ENCODE data around the gene CASZ1.

Gene CASZ1

DNA sequence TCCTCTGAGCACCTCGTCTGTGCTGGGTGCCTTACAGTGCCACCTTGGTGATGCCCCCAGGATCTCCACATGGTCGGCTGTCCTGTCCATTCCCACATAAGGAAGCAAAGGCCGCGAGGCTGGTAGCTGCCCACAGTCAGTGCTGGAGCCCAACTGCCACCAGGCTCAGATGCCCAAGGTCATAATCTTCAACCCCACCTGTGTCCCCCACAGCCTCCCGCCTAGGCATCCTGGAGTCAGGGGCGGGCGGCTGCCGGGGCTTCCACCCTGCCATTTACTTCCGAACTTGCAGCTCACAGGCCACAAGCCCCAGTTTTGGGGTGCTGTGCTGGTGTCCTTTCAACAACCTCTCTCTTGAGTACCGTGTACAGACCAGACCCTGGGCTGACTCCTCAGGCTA is 126.3 kb downstream of the CASZ1 start:
- no peak for TF ChIP-seq CTCF (IDR thresholded peaks at IDR 0.05)
- peaks cover 3% of the 10 kb centered on the region for H3K27me3 Mint-ChIP-seq (ENCODE audit: low read depth, poor library complexity)
- H3K4me3 Mint-ChIP-seq: peak overlapping the region; percentile 69
- H3K9me3 Mint-ChIP-seq: no peaks in the 10 kb centered on the region
- H3K27ac Mint-ChIP-seq: peak overlapping the region; percentile 36
- no peak for DNase-seq
- H3K4me1 Mint-ChIP-seq: peaks cover 97% of the 10 kb centered on the region
- no peaks in the 10 kb centered on the region for H3K36me3 Mint-ChIP-seq (ENCODE audit: low read depth)

DNA sequence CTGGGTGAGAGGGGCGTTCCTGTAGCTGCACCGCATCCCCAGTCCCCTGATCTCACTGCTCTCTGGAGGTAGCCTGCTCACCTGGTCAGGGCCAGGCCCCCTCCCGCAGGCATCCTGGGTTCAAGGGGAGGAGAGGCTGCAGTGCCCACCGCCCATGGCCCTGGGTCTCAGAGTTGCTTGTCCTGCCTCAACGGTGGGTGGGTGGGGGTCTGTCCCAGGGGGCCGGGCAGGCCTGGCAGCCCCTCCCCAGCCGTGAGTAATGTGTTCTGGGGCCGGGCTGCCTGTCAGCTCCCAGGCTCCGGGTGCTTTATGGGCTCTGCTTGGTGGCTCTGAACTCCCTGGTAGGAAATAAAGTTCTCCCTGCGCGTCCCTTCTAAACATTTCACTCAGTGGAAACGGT is 126.9 kb downstream of the CASZ1 start:
- no peak overlapping the region for H3K4me3 Mint-ChIP-seq
- H3K9me3 Mint-ChIP-seq: no peaks in the 10 kb centered on the region
- DNase-seq: no peak
- H3K36me3 Mint-ChIP-seq (ENCODE audit: low read depth): no peaks in the 10 kb centered on the region
- H3K27me3 Mint-ChIP-seq (ENCODE audit: low read depth, poor library complexity): peaks cover 3% of the 10 kb centered on the region
- TF ChIP-seq CTCF (IDR thresholded peaks at IDR 0.05): no peak
- peaks cover 91% of the 10 kb centered on the region for H3K4me1 Mint-ChIP-seq
- no peak overlapping the region for H3K27ac Mint-ChIP-seq

DNA sequence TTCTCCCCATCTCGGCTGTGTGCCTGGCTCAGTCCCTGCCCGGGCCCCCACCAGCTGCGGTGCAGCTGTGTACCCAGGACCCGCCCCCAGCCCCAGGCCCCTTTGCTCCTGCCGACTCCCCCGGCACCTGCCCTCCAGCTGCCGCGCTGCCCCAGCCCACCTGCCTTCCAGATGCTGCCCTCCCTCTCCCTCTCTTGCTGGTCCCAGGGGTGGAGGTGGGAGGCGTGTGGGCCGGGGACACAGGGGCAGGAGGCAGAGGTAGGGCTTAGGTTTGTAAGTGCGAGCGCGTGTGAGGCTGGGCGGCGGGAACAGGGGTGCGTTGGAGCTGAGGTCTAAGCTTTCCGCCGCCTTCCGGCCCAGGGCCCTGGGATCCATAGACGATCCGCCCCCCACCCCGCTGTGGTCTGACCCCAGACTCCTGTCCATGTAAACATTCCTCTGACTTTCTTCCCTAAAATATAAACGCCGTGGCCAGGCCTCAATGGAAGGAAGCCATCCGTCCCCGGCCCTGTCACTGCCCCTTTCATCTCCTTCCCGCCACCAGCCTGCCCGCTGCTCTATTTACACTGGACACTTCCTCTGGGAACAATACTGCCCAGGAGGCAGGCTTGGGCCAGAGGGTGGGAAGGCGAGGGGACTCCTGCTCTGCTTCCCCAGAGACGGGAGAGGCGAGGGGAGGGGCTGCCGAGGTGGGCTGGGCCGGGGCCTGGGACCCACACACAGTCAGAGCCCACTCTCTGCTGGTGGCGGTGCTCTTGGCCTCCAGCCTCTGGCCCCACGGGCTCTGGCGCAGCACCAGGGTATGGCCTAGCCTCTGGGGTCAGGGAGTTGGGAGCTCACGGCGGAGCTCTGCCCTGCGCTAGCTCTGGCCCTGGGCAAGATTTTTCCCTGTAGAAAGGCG is 128.3 kb downstream of the CASZ1 start:
- Mint-ChIP-seq H3K27me3 (ENCODE audit: low read depth, poor library complexity) (peaks cover 3% of the 10 kb centered on the region), H3K4me3 (peak overlapping the region; percentile 45), H3K4me1 (peaks cover 86% of the 10 kb centered on the region), H3K36me3 (ENCODE audit: low read depth) (no peaks in the 10 kb centered on the region), H3K9me3 (no peaks in the 10 kb centered on the region), H3K27ac (no peak overlapping the region)
- no peak for TF ChIP-seq CTCF (IDR thresholded peaks at IDR 0.05)
- peak; percentile 64 for DNase-seq

DNA sequence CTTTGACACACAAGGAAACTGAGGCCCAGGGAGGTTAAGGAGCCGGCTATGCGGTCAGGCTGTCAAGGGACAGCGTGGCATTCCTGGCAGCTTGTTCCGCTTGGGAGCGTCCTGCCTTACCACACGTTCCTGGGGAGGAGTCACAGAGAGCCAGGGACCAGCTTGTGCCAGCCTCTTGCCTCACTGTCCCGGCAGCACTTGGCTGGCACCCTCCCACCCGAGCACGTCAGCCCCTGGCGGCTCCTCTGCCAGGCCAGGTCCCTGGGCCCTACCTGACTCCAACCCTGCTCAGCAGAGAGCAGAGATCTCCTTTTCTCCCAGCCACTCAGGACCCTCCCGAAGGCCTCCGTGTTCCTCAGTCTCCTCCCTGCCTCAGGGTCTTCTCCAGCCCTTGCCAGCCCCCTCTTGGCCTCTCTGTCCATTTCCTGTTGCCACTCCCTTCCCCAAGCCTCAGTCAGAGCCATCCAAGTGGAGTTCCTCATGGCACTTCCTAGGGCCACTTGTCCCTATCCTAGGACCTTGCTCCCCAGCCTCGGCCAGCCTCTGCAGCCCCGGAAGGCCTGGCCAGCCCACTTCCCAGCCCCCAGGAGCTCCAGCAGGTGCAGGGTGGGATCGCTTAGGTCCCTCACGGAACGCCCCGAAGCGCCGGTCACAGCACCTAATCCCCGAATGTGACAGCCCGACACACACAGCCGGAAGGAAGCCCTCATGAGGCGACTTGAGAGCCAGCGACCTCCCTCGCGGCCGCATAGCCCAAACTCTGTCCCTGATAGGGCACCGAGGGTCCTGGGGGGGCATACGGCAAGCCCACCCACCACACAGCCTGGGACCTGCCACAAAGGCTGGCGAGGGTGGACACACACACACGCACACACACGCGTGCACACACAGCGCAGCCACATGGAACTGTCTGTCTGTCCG is 130.3 kb downstream of the CASZ1 start:
- H3K4me1 Mint-ChIP-seq: peaks cover 66% of the 10 kb centered on the region
- no peaks in the 10 kb centered on the region for H3K36me3 Mint-ChIP-seq (ENCODE audit: low read depth)
- no peak for TF ChIP-seq CTCF (IDR thresholded peaks at IDR 0.05)
- no peaks in the 10 kb centered on the region for H3K9me3 Mint-ChIP-seq
- H3K27me3 Mint-ChIP-seq (ENCODE audit: low read depth, poor library complexity): peaks cover 3% of the 10 kb centered on the region
- DNase-seq: no peak
- H3K27ac Mint-ChIP-seq: peak overlapping the region; percentile 14
- H3K4me3 Mint-ChIP-seq: no peak overlapping the region

DNA sequence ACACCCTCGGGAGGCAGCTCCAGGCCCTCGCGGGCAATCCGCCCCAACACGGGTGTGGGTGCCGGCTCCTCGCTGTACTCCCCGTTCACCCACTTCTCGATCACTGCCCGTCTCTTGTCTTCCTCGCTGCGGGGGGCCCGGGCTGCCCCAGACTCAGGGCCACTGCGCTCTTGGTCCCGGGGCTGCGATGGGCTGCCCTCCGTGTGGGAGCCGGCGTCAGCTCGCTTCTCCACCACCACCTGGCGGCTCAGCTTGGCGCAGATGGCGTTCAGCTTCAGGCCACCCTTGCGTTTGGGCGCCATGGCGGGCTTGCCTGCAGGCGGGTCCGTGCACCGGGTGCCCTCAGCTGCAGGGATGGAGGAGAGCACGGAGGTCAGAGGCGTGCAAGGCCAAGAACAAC is 131.2 kb downstream of the CASZ1 start:
- no peaks in the 10 kb centered on the region for H3K9me3 Mint-ChIP-seq
- H3K36me3 Mint-ChIP-seq (ENCODE audit: low read depth): no peaks in the 10 kb centered on the region
- no peak overlapping the region for H3K4me3 Mint-ChIP-seq
- peaks cover 57% of the 10 kb centered on the region for H3K4me1 Mint-ChIP-seq
- TF ChIP-seq CTCF (IDR thresholded peaks at IDR 0.05): no peak
- peaks cover 3% of the 10 kb centered on the region for H3K27me3 Mint-ChIP-seq (ENCODE audit: low read depth, poor library complexity)
- no peak for DNase-seq
- H3K27ac Mint-ChIP-seq: no peak overlapping the region

All from nephron progenitor cell (in vitro differentiated cells).